Duodenal mucosa (tissue), 2 donors: Measurements from ENCODE around the gene PIK3R6.
"Not testable (repeated sequence)": the region's sequence is repeated elsewhere in the genome, so short reads cannot be mapped to it uniquely, and the experiment has no call there.

ENCODE experiments used
- H3K27ac ChIP-seq: one replicate; pipeline ENCODE4 v1.7.0; 2013; ENCODE audit warnings: low read depth, low read length
- H3K27me3 ChIP-seq, 2 donors: one replicate each; pipeline ENCODE4 v1.7.0; 2013; ENCODE audit warnings: low read length in 2 of 2, control low read depth in 1 of 2; ENCODE audit not compliant: insufficient read depth in 2 of 2, control insufficient read depth in 1 of 2
- H3K36me3 ChIP-seq, 2 donors: one replicate each; pipeline ENCODE4 v1.7.0; 2013; ENCODE audit warnings: low read length in 2 of 2, control low read depth in 1 of 2; ENCODE audit not compliant: insufficient read depth in 2 of 2, control insufficient read depth in 1 of 2
- H3K4me1 ChIP-seq, 2 donors: one replicate each; pipeline ENCODE4 v1.7.0; 2013; ENCODE audit warnings: low read length in 2 of 2, control low read depth in 1 of 2; ENCODE audit not compliant: insufficient read depth in 2 of 2, control insufficient read depth in 1 of 2
- H3K4me3 ChIP-seq, 2 donors: one replicate each; pipeline ENCODE4 v1.7.0; 2013; ENCODE audit warnings: low read length in 2 of 2, low read depth in 1 of 2
- H3K9ac ChIP-seq, 2 donors: one replicate each; pipeline ENCODE4 v1.7.0; 2013; ENCODE audit warnings: low read length in 2 of 2, low read depth in 1 of 2
- H3K9me3 ChIP-seq, 2 donors: one replicate each; pipeline ENCODE4 v1.7.0; 2013; ENCODE audit warnings: low read length in 2 of 2, control low read depth in 1 of 2; ENCODE audit not compliant: control insufficient read depth in 1 of 2

Gene PIK3R6

GRCh38 chr17:8885967-8886684, 18.7 kb upstream of the PIK3R6 start:
- no peak overlapping the region for H3K4me3 ChIP-seq
- H3K27ac ChIP-seq: no peak overlapping the region
- H3K36me3 ChIP-seq: peaks cover 0 to 20% of the 10 kb centered on the region in 2 donors
- no peaks in the 10 kb centered on the region for H3K4me1 ChIP-seq
- H3K9me3 ChIP-seq: no peaks in the 10 kb centered on the region
- no peak overlapping the region for H3K9ac ChIP-seq
- H3K27me3 ChIP-seq: no peaks in the 10 kb centered on the region

- not testable (repeated sequence) for H3K4me1 ChIP-seq, H3K4me3 ChIP-seq, H3K9me3 ChIP-seq, H3K27me3 ChIP-seq, H3K9ac ChIP-seq, H3K27ac ChIP-seq
- peaks cover 0 to 20% of the 10 kb centered on the region in 2 donors for H3K36me3 ChIP-seq
Observed at GRCh38 chr17:8885163-8885966, 17.9 kb upstream of the PIK3R6 start.

GRCh38 chr17:8884336-8884990, 17.0 kb upstream of the PIK3R6 start:
- Histone ChIP-seq H3K36me3 (peaks cover 0 to 12% of the 10 kb centered on the region in 2 donors), H3K9me3 (no peaks in the 10 kb centered on the region), H3K27ac (no peak overlapping the region), H3K4me3 (no peak overlapping the region), H3K4me1 (no peaks in the 10 kb centered on the region), H3K27me3 (no peaks in the 10 kb centered on the region), H3K9ac (no peak overlapping the region)

GRCh38 chr17:8883353-8883752, 15.9 kb upstream of the PIK3R6 start:
- Histone ChIP-seq H3K27me3 (no peaks in the 10 kb centered on the region), H3K4me3 (no peak overlapping the region), H3K9me3 (no peaks in the 10 kb centered on the region), H3K9ac (no peak overlapping the region), H3K27ac (no peak overlapping the region), H3K4me1 (no peaks in the 10 kb centered on the region), H3K36me3 (peaks cover 0 to 12% of the 10 kb centered on the region in 2 donors)

DNA sequence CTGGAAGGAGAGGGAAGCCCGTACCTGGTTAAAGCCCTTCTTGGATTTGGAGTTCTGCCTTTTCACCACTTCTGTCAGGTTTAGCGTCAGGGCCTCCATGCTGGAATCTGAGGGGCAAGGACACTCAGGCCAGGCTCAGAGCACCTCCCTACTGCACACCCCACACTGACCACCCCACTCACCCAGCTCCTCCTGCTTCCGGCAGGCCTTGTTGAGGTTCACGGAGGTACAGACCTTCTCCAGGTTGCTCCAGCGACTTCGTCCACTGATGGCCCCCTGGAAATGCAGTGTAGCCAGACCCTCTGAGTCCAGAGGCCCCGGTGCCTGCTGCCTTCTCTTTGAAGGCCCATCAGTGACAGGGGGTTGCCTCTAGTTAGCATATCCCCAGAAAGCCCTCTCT, 14.1 kb upstream of the PIK3R6 start:
- H3K4me3 ChIP-seq: no peak overlapping the region
- H3K27ac ChIP-seq: no peak overlapping the region
- H3K36me3 ChIP-seq: peaks cover 0 to 12% of the 10 kb centered on the region in 2 donors
- no peak overlapping the region for H3K9ac ChIP-seq
- H3K4me1 ChIP-seq: no peaks in the 10 kb centered on the region
- no peaks in the 10 kb centered on the region for H3K27me3 ChIP-seq
- no peaks in the 10 kb centered on the region for H3K9me3 ChIP-seq

DNA sequence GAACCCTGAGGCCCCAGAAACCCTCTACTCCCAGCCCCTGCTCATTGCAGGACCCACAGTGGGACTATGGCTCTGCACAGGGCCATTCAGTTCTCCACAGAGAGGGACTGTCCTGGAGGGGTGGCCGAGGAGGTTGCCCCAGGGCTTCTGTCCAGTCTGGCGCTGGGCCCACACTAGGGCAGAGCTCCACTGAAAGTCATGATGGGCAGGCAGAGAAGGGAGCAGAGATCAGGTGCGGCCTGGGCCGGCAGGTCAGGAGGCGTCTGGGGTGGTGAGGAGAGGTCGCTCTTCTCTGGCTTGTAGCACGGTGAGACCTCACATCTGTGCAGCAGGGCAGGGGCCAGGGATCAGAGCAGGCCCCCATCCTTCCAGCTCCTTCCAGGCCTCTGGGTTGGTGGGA, 13.0 kb upstream of the PIK3R6 start:
- Histone ChIP-seq H3K9ac (no peak overlapping the region), H3K4me3 (no peak overlapping the region), H3K27me3 (peaks cover 0 to under 1% of the 10 kb centered on the region in 2 donors), H3K4me1 (no peaks in the 10 kb centered on the region), H3K36me3 (peaks cover 0 to 12% of the 10 kb centered on the region in 2 donors), H3K27ac (no peak overlapping the region), H3K9me3 (no peaks in the 10 kb centered on the region)

GRCh38 chr17:8879410-8879809, 11.9 kb upstream of the PIK3R6 start:
- Histone ChIP-seq H3K4me1 (no peaks in the 10 kb centered on the region), H3K27ac (no peak overlapping the region), H3K36me3 (peaks cover 0 to 12% of the 10 kb centered on the region in 2 donors), H3K9ac (no peak overlapping the region), H3K27me3 (peaks cover 1 to 4% of the 10 kb centered on the region in 2 donors), H3K4me3 (no peak overlapping the region), H3K9me3 (no peaks in the 10 kb centered on the region)

- Histone ChIP-seq H3K27me3 (peaks cover 11 to 14% of the 10 kb centered on the region in 2 donors), H3K4me3 (no peak overlapping the region), H3K9me3 (no peaks in the 10 kb centered on the region), H3K9ac (no peak overlapping the region), H3K4me1 (peaks cover 0 to 6% of the 10 kb centered on the region in 2 donors), H3K27ac (no peak overlapping the region), H3K36me3 (peaks cover 0 to 4% of the 10 kb centered on the region in 2 donors)
Observed at GRCh38 chr17:8877984-8878383, 10.5 kb upstream of the PIK3R6 start.

- peaks cover 11 to 14% of the 10 kb centered on the region in 2 donors for H3K27me3 ChIP-seq
- H3K9ac ChIP-seq: no peak overlapping the region
- H3K36me3 ChIP-seq: no peaks in the 10 kb centered on the region
Observed at GRCh38 chr17:8875957-8876356, 8.5 kb upstream of the PIK3R6 start.

DNA sequence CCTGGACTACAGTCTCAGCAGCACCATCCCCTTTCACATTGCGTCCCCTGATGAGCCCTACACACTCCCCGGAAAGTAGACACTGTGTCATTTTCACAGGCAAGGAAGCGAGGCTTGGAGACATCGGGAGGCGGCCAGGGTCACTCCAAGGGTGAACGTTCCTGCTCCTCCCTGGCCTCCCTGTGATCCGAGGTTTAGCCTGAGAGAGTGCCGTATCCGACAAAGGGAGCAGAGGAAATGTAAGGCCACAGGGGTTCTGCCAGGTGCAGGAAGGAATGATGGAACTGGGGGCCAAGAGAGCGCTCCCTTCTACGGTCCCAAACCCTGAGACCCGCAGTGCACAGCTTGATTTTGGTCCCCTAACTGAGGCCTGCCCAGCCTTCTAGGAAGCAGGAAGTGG, 8.0 kb upstream of the PIK3R6 start:
- Histone ChIP-seq H3K27me3 (peaks cover 11 to 14% of the 10 kb centered on the region in 2 donors), H3K4me1 (peaks cover 7 to 8% of the 10 kb centered on the region in 2 donors), H3K36me3 (no peaks in the 10 kb centered on the region), H3K27ac (no peak overlapping the region), H3K9me3 (no peaks in the 10 kb centered on the region), H3K4me3 (no peak overlapping the region), H3K9ac (no peak overlapping the region)

More at GRCh38 chr17:8875957-8876356, 8.5 kb upstream of the PIK3R6 start:
- H3K9me3 ChIP-seq: no peaks in the 10 kb centered on the region
- no peak overlapping the region for H3K27ac ChIP-seq
- H3K4me1 ChIP-seq: peaks cover 7 to 8% of the 10 kb centered on the region in 2 donors
- no peak overlapping the region for H3K4me3 ChIP-seq
